Measurements from ENCODE around the gene MT1M. TPM values are rescaled to one million over a fixed set of nuclear protein-coding genes. Genes with fewer than 3 reads are reported as not detected.
"Not testable (repeated sequence)": the region's sequence is repeated elsewhere in the genome, so short reads cannot be mapped to it uniquely, and the experiment has no call there.

MT1M gene
- total RNA-seq, 1 experiment from 2014 or later, result 26.7 TPM

DNA sequence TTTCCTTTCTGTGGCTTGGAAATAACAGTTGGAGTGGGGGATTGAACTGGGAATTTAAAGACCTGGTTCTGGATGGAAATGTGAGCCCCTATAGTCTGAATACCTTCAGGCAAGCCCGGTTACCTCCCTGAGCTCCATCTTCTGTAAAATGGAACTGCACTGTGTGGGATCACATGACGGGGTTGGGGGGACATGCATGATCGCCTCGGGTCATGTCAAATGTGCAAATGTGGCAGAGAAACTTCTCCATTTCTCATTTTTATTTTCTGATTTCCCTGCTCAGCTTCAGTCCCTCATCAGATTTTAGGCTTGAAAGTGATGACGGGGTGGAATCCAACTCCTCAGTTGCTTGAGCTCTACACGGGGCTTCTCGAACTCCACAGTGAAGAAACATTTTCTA lies 20.8 kb downstream of the MT1M start:
- no peak overlapping the region for H3K4me3 ChIP-seq
- peaks cover 5% of the 10 kb centered on the region; the same call in 1 of the 2 replicates for H3K27me3 ChIP-seq
- no peaks in the 10 kb centered on the region for H3K9me3 ChIP-seq
- DNase-seq, result no peak
- no peaks in the 10 kb centered on the region for H3K36me3 ChIP-seq

DNA sequence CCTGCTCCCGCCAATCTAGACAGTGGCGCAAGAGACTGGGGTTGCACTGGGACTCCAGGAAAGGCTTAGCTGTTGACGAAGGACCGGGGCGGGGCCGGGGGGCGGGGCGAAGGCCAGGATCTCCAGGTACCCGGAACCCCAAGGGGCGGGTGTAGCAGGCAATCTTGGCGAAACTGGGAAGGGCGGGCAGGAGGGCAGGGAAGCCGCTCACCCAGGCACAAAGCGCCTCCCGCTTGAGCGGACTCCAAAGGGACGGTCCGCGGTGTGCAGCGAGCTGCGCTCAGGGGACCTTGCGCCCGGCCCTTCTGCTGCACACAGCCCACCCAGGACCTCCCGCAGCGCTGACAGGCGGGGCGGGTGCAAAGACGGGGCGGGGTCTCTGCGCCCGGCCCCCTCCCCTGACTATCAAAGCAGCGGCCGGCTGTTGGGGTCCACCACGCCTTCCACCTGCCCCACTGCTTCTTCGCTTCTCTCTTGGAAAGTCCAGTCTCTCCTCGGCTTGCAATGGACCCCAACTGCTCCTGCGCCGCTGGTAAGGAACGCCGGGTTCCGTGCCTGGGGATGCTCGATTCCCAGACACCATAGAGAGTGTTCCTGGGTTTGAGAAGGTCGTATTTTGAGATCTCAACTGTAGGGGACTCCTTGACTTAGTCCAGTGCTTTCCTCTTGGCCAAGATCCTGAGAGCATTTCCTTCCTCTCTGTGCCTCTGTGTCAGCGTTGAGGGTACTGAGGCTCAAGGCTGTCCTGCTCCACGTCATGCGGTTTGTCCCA lies 25.3 kb downstream of the MT1M start, which contains the start of gene MT1F:
Gene MT1F (plus strand): TSS at position 405 of the 772 bp plus-strand sequence. CDS start 100 bp downstream, at position 505.
- H3K27me3 ChIP-seq, result peaks cover 6% of the 10 kb centered on the region; the same call in 1 of the 2 replicates
- no peaks in the 10 kb centered on the region for H3K9me3 ChIP-seq
- no peak within 1 kb of the TSS for H3K4me3 ChIP-seq
- DNase-seq, result no peak
- H3K36me3 ChIP-seq, result no peaks in the 10 kb centered on the region

DNA sequence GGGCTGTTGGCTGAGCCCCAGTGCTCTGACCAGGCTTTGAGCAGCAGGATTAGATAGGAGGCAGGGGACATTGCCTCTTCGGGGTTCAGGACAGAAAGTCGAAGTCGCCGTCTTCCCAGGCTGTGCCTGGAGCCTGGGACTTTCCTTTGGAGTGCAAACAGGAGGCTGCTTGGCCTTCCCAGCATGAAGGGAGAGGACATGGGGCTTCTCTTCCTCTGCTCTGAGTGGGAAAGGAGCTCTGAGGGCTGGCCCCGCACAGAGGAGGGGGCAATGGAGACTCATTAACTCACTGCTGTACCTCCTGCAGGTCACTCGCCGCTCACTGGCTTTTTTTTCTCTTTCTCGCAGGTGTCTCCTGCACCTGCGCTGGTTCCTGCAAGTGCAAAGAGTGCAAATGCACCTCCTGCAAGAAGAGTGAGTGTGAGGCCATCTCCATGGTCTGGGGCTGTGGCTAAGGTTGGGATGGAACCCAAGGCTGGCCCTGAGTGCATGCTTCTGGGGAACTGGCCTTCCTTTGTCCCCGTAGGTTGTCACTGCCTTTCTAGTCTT lies 25.9 kb downstream of the MT1M start:
- no peak overlapping the region for H3K4me3 ChIP-seq
- no peaks in the 10 kb centered on the region for H3K9me3 ChIP-seq
- DNase-seq, result no peak
- peaks cover 6% of the 10 kb centered on the region; the same call in 1 of the 2 replicates for H3K27me3 ChIP-seq
- no peaks in the 10 kb centered on the region for H3K36me3 ChIP-seq

DNA sequence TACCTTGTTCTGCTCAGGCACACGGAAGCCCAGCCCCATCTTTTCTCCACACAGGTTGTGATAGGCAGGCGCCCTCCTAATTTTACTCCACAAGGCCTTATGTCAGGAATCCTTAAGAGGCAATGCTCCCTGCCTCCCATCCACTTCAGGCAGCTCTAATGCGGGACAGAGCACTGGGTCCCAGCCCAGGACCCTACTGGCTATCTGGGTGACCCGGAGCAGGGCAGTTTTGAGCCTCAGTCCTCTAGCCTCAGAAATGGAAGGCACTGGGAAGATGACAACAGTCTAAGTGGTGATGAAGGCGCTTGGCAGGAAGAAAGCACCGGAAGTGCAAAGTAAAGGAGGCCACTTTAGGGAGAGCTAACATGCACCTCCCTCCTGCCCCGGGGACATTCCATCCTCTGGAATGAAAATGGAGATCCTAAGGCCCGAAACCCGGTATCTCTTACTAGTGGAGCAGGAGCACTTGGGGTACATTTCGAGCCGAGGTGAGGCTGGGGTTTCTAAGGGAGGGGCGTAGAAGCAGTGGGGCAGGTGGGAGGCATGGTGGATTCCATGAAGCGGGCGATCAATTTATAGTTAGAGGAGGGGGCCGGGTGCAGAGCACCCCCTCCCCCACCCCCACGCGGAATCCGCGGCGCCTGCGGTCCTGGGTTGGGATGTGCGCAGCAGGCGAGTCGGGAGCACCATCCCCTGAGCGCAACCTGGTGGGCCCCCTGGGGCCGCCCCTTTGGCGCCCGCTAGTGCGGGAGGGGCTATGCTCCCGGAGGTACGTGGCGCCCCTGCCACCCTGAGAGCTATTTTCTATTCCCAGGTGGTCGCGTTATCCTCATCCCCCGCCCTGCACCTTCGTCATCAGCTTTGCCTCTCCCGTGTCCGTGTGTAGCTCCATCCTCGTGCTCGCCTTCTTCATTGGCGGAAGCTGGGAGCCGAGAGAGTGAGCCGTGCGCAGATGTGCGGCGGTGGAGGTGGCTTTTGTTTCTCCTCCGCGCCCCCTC lies 30.2 kb downstream of the MT1M start:
- no peak for DNase-seq
- peaks cover 6% of the 10 kb centered on the region; the same call in 1 of the 2 replicates for H3K27me3 ChIP-seq
- no peak overlapping the region for H3K4me3 ChIP-seq
- no peaks in the 10 kb centered on the region for H3K9me3 ChIP-seq
- H3K36me3 ChIP-seq, result no peaks in the 10 kb centered on the region

DNA sequence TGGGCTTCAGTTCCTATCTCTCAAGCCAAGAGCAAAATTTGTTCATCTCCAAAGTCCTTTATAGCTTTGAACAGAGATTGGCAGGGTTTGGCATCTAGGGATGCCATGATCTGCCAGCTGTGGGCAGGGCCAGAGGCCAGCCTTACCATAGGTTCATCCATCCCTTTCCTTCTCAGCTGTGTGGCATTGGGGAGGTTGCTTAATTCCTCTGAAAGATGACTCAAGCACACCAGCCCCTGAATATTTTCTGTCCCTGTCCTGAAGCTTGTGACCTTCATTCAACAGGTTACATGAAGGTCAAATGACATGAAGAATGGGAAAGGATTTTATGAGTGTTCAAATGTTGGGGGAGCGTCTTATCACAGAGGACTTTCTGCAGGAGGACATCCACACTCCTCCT lies 32.0 kb downstream of the MT1M start:
- Histone ChIP-seq H3K27me3 (no peaks in the 10 kb centered on the region; the same call in 1 of the 2 replicates), H3K36me3 (no peaks in the 10 kb centered on the region), H3K9me3 (no peaks in the 10 kb centered on the region), H3K4me3 (no peak overlapping the region)
- no peak for DNase-seq

DNA sequence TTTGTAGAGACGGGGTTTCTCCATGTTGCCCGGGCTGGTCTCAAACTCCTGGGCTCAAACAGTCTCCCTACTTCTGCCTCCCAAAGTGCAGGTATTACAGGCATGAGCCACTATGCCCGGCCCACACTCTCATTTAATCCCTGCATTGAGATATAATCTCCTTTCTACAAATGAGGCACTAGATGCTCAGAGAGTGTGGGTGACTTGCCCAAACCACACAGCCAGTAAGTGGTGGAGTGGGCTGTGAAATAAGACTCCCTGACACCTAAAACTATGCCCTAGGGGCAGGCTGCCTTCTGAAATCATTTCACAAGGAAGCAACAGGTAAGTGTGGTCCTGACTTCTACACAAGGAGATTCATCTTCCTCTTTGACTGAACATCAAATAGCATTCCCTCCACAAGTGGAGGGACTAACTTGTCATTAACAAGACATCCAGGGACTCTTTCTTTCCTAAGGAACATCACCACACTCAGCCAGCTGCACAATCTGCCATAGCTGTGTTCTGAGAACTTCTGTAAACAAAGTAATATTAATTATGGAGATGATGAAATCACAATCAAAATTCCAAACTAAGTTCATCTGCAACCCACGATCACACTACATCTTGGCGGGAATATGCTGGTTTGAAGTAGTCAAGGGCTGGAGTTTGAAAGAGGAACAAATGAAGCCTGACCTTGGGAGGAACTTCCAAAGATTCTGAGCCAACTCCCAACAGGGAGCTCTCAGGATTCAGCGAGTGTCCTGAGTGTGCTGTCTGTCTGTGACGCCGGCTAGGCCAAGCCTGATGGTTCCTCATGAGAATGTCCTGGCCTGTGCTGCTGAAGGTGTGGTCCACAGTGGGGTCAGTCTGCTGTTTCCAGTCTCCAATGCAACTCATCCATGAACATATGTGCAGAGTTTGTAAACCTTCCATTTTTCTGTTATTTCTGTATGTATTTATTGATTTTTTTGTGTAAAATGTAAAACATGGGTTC lies 33.1 kb downstream of the MT1M start:
- not testable (repeated sequence) for H3K36me3 ChIP-seq, H3K9me3 ChIP-seq, H3K27me3 ChIP-seq, H3K4me3 ChIP-seq, DNase-seq

DNA sequence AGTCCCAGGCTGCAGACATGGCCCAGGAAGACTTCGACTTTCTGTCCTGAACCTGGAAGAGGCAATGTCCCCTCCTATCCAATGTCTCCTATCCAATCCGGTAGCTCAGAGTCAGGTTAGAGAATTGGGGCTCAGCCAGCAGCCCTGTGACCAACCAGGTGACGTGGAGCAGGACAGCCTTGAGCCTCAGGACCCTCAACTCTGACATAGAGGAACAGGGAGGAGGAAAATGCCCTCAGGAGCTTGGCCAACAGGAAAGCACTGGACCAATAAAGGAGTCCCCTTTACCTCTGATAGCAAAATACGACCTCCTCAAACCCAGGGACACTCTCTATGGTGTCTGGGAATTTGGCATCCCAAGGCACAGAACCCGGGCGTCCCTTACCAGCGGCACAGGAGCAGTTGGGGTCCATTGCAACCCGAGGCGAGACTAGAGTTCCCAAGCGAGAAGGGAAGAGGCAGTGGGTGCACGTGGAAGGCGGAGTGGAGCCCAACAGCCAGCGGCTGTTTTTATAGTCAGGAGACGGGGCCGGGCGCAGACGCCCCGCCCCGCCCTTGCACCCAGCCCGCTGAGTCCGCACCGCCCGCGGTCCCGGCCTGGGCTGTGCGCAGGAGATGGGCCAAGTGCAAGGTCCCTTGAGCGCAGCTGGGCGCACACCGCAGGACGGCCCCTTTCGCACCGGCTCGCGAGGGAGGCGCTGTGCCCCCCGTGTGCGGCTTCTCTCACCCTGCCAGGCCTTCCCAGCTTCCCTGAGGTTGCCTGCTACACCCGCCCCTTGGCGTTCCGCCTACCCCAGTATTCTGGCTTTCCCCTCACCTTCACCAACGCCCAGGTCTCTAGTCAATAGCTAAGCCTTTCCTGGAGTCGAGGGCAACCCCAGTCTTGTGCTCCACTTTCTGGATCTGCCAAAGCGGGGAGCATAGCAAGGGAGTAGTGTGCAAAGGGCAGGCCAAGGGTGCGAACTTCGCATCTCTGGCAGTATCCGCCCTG lies 35.4 kb downstream of the MT1M start, which contains the start of gene MT1G:
Gene MT1G (minus strand): TSS at position 485 of the 991 bp plus-strand sequence. CDS start 72 bp downstream, at position 413.
- Histone ChIP-seq H3K4me3 (no peak within 1 kb of the TSS), H3K36me3 (no peaks in the 10 kb centered on the region), H3K27me3 (no peaks in the 10 kb centered on the region; the same call in 1 of the 2 replicates), H3K9me3 (no peaks in the 10 kb centered on the region)
- DNase-seq, result no peak

DNA sequence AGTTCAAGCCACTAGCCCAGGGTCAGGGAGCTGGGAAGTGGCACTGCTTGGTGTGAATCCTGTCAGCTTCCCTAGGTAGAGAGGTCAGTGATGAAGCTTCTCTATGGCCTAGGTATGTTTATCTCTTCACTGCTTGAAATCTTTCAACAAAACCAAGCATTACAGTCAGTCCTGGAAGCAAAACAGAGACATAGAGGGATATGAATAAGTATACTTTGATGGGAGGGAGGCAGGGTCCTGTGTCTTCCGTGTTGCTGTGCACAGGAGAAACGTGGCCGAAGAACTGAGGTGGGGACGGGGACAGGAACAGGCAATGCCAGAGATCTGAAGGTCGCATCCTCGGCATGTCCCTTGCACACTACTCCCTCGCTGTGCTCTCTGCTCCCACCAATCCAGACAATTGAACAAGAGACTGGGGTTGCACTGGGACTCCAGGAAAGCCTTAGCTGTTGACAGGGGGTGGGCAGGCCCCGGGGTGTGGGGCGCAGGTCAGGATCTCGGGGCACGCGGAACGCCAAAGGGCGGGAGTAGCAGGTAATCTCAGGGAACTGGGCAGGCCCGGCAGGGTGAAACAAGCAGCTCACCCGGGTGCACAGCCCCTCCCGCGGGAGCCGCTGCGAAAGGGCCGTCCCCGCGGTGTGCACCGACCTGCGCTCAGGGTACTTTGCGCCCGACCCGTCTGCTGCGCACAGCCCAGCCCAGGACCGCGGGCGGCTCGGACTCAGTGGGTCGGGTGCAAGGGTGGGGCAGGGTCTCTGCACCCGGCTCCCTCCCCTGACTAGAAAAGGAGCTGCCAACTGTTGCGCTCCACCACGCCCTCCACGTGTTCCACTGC lies 36.8 kb downstream of the MT1M start, which contains the start of gene MT1H:
Gene MT1H (plus strand): TSS at position 810 of the 835 bp plus-strand sequence. CDS start 71 bp downstream, outside the sequence.
- Histone ChIP-seq H3K36me3 (no peaks in the 10 kb centered on the region), H3K27me3 (no peaks in the 10 kb centered on the region; the same call in 1 of the 2 replicates), H3K4me3 (no peak within 1 kb of the TSS), H3K9me3 (no peaks in the 10 kb centered on the region)
- DNase-seq, result no peak

DNA sequence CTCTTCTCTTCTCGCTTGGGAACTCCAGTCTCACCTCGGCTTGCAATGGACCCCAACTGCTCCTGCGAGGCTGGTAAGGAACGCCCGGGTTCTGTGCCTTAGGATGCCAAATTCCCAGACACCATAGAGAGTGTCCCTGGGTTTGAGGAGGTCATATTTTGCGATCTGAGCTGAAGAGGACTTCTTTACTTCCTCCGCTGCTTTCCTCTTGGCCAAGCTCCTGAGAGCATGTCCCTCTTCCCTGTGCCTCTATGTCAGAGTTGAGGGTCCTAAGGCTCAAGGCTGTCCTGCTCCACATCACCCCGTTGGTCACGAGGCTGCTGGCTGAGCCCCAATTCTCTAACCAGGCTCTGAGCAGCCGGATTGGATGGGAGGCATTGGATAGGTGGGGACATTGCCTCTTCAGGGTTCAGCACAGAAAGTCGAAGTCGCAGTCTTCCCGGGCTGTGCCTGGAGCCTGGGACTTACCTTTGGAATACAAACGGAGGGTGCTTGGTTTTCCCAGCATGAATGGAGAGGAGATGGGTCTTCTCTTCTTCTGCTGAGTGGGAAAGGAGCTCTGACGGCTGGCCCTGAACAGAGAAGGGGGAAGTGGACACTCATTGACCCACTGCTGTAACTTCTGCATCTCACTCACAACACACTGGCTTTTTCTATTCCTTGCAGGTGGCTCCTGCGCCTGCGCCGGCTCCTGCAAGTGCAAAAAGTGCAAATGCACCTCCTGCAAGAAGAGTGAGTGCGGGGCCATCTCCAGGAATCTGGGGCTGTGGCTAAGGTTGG lies 37.6 kb downstream of the MT1M start:
- Histone ChIP-seq H3K27me3 (no peaks in the 10 kb centered on the region; the same call in 1 of the 2 replicates), H3K9me3 (no peaks in the 10 kb centered on the region), H3K4me3 (no peak overlapping the region), H3K36me3 (no peaks in the 10 kb centered on the region)
- DNase-seq, result no peak

DNA sequence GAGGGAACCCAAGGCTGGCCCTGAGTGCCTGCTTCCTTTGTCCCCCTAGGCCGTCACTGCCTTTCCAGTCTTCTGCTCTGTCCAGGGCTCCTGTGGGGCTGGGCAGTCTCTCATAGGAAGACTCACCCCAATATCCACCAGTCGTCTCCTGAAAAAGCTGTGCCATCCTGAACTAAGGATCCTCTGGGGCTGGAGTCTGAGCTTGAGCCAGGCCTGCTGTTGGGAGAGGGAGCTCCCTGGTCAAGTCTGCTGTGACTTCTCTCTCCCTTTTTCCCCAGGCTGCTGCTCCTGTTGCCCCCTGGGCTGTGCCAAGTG lies 38.1 kb downstream of the MT1M start:
- Histone ChIP-seq H3K27me3 (no peaks in the 10 kb centered on the region; the same call in 1 of the 2 replicates), H3K9me3 (no peaks in the 10 kb centered on the region), H3K36me3 (no peaks in the 10 kb centered on the region), H3K4me3 (no peak overlapping the region)
- no peak for DNase-seq

DNA sequence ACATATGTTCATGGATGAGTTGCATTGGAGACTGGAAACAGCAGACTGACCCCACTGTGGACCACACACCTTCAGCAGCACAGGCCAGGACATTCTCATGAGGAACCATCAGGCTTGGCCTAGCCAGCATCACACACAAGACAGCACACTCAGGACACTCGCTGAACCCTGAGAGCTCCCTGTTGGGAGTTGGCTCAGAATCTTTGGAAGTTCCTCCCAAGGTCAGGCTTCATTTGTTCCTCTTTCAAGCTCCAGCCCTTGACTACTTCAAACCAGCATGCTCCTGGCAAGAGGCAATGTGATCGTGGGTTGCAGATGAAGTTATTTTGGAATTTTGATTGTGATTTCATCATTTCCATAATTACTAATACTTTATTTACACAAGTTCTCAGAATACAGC lies 39.2 kb downstream of the MT1M start:
- peak; percentile 74 for DNase-seq
- H3K9me3 ChIP-seq, H3K27me3 ChIP-seq, H3K36me3 ChIP-seq, H3K4me3 ChIP-seq: not testable (repeated sequence)

DNA sequence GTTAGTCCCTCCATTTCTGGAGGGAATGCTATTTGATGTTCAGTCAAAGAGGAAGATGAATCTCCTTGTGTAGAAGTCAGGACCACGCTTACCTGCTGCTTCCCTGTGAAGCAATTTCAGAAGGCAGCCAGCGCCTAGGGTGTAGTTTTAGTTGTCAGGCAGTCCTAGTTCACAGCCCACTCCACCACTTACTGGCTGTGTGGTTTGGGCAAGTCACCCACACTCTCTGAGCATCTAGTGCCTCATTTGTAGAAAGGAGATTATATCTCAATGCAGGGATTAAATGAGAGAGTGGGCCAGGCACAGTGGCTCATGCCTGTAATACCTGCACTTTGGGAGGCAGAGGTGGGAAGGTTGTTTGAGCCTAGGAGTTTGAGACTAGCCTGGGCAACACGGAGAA lies 39.7 kb downstream of the MT1M start:
- not testable (repeated sequence) for H3K9me3 ChIP-seq, H3K27me3 ChIP-seq, H3K4me3 ChIP-seq, H3K36me3 ChIP-seq, DNase-seq

DNA sequence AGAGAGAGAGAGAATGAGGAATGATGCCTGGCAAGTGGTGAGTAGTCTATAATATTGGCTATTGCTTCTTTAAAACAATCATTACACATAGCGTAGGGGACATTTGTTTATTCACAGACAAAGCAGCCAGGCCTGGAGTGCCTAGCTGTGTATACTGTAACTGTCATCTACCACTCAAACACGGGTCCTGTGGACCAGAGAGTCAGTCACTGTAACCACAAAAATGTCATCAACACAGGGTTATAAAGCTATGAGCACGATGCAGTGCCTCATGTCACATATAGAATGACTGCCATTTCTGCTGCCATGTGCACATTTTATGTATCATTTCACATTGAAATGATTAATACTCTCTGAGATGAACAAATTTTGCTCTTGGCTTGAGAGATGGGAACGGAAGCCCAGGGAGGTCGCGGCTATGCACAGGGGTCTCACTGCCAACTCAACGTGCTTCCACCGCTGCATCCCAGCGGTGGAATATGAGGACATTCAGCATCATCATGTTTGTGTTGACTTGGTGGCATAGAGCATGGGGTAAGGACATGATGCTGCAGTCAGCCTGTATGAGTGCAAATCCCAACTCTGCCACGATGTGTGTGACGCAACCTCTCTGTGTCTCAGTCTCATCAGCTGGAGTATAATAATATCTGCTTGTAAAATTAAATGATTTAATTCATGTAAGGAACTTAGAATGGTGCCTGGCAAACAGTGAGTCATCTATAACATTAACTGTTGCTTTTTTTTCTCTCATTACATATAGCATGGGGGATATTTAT lies 40.5 kb downstream of the MT1M start:
- Histone ChIP-seq H3K36me3 (no peaks in the 10 kb centered on the region), H3K27me3 (no peaks in the 10 kb centered on the region)
- peak; percentile 37 for DNase-seq

More for the DNA sequence above, 40.5 kb downstream of the MT1M start:
- Histone ChIP-seq H3K9me3 (no peaks in the 10 kb centered on the region), H3K4me3 (no peak overlapping the region)

Data from MG63 (cell line).